HG03575 (cell line): ENCODE data around the gene ITGAL.
"Not testable (repeated sequence)": the region's sequence is repeated elsewhere in the genome, so short reads cannot be mapped to it uniquely, and the experiment has no call there.

Experiments used
- ATAC-seq: cut with Tn5 transposase; IDR thresholded peaks from one replicate; pipeline ENCODE4 v1.9.1; 2021; ENCODE audit not compliant: unreplicated experiment, insufficient number of reproducible peaks, low FRiP score; ENCODE audit errors: extremely low read depth

Gene ITGAL

GRCh38 chr16:30535777-30536190 lies 63.2 kb downstream of the ITGAL start:
- ATAC-seq = no peak

GRCh38 chr16:30536391-30537024 lies 64.0 kb downstream of the ITGAL start:
- not testable (repeated sequence) for ATAC-seq

GRCh38 chr16:30539000-30539964 lies 66.7 kb downstream of the ITGAL start:
- no peak for ATAC-seq

- ATAC-seq = not testable (repeated sequence)
These were observed 67.5 kb downstream of the ITGAL start for GRCh38 chr16:30539986-30540526.

GRCh38 chr16:30540916-30541464 lies 68.4 kb downstream of the ITGAL start:
- ATAC-seq = not testable (repeated sequence)

GRCh38 chr16:30541502-30542329 lies 69.2 kb downstream of the ITGAL start:
- no peak for ATAC-seq

GRCh38 chr16:30543067-30543466 lies 70.5 kb downstream of the ITGAL start:
- ATAC-seq = no peak

- no peak for ATAC-seq
These were observed 73.6 kb downstream of the ITGAL start for GRCh38 chr16:30546115-30546514.

- no peak for ATAC-seq
These were observed 76.1 kb downstream of the ITGAL start for GRCh38 chr16:30548416-30549253.

GRCh38 chr16:30551781-30552180 lies 79.2 kb downstream of the ITGAL start:
- ATAC-seq = no peak

- no peak for ATAC-seq
These were observed 80.4 kb downstream of the ITGAL start for GRCh38 chr16:30552956-30553355.

GRCh38 chr16:30553393-30553899 lies 80.9 kb downstream of the ITGAL start:
- ATAC-seq = no peak

GRCh38 chr16:30554557-30555314 lies 82.2 kb downstream of the ITGAL start:
- no peak for ATAC-seq

GRCh38 chr16:30555315-30556124 lies 83.0 kb downstream of the ITGAL start:
- no peak for ATAC-seq

GRCh38 chr16:30556125-30556473 lies 83.6 kb downstream of the ITGAL start:
- no peak for ATAC-seq

- ATAC-seq = no peak
These were observed 85.1 kb downstream of the ITGAL start for GRCh38 chr16:30557707-30557956.
